Activated CD8-positive, alpha-beta memory T cell treated with anti-CD3 and anti-CD28 coated beads, Interleukin-2, amount 50 U/mL, for 24 hours (primary cell): ENCODE data around the gene RAB31.

Experiments
- DNase-seq: peaks from one replicate; pipeline ENCODE4 v3.0.0-alpha.2; 2020; ENCODE audit errors: extremely low read depth

The RAB31 gene

DNA sequence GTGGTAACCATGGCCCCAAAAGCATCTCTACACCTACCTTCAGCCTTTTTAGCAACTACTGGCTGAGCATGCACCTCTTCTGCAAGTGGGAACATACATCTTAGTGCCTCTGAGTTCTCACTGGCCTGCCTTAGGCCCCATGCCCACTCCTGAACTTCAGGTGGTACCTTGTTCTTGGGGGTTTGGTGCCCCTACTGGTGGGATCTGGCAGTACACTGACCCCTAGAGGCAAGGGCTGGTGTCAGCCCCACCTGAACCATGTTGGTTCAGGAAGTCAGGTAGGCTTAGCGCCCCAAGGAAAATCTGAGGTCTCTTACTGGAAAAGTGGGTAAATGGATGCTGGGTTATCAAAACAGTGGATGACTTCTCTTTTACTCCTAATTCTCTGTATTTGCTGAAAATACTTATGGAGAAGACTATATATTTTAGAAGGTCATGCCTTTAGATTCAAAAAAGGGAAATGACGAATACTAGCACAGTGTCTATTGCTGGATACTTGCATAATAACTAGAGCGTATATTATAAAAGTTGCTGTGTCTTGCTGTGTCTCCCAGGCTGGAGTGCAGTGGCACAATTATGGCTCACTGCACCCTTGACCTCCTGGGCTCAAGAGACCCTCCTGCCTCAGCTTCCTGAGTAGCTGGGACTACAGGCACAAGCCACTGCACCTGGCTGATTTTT lies 84.6 kb downstream of the RAB31 start:
- DNase-seq, result no peak

DNA sequence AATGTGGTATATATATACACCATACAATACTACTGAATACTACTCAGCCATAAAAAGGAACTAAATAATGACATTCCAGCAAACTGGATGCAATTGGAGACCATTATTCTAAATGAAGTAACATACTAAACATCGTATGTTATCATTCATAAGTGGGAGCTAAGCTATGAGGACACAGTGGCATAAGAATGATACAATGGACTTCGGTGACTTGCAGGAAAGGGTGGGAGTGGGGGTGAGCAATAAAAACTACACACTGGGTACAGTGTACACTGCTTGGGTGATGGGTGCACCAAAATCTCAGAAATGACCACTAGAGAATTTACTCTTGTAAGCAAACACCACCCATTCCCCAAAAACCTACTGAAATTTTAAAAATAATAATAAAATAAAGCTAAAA lies 87.9 kb downstream of the RAB31 start:
- no peak for DNase-seq

DNA sequence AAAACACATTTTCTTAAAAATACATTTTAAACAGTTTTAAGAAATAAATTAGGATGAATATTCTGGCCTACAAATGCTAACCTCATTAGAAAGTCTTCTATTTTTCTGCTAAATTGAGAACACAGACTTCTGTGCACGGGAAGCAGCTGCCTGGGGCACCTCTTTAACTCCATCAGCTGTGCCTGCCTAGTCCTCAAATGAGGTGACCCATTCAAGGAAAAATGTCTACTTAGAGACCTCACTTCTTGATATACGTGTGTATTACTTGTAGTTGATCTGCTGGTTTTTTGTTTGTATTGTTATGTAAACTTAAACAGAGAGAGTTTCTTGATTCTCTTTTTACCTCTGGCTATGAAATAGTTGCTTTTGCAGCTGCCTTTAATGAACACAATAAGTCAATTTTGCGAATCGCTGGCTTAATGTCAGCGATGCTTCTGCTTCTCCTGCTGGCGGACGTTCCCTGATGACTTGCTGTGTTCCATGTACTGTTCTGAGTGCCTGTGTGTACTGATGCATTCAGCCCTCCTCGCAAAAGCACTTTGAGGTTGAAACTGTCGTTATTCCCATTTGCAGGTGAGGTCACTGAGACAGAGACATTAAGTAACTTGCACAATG lies 88.9 kb downstream of the RAB31 start:
- no peak for DNase-seq

DNA sequence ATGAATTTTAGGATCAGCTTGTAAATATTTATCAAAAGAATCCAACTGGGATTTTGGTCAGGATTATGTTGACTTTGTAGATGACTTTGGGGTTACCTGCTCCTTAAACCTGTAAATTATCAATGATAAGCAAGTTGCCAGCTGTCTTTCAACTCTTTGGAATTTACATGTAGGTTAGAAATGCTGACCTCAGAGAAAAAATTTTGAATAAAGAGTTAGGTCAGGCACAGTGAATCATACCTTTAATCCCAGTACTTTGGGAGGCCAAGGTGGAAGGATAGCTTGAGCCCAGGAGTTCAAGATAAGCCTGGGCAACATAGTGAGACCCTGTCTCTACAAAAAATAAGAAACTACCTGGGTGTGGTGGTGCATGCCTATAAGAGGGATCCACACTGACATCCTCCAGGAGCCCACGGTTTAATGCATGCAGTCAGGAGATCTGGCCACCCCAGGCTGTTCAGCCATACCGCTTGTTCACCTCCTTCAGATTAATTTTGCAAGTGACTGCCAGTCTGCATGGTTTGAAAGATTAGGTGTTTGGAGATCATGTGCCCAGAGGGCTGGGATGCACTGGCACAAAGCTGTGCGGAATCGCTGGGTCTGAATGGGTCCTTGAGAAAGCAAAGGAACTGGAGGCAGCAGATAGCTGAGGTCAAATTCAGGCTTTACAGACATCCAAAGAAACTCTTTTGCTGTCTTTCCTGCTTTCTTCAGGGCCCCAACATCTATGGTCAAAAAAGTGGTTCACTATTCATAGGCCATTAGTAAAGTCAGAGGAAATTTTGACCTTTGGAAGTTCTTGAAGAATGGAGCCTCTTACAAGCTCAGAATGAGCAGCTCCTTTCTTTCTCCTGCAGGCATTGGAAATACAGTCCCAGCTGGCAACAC lies 94.3 kb downstream of the RAB31 start:
- DNase-seq, result no peak

DNA sequence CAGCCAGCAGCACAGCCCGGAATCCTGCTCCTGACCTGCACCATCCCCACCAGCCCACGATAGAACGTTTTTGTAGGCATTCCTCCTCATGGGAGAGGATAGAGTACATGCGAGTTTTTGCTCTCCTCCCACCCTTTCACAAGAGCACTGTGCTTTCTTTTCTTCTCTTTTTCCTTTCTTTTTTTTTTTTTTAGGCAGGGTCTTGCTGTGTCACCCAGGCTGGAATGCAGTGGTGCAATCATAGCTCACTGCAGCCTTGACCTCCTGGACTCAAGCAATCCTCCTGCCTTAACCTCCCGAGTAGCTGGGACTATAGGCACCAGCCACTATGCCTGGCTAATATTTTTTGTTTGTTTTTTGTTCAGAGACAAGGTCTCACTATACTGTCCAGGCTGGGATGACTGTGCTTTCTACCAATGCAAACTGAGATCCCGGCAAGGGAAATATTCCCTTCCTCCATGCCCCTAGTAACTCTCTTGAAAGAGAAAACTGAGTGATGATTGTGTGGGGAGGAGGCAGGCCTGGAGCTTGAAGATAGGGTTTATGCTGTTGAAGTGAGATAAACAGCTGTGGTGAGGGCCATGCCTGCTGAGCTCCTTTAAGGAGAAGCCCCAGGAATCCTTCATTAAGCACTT lies 95.1 kb downstream of the RAB31 start:
- no peak for DNase-seq

DNA sequence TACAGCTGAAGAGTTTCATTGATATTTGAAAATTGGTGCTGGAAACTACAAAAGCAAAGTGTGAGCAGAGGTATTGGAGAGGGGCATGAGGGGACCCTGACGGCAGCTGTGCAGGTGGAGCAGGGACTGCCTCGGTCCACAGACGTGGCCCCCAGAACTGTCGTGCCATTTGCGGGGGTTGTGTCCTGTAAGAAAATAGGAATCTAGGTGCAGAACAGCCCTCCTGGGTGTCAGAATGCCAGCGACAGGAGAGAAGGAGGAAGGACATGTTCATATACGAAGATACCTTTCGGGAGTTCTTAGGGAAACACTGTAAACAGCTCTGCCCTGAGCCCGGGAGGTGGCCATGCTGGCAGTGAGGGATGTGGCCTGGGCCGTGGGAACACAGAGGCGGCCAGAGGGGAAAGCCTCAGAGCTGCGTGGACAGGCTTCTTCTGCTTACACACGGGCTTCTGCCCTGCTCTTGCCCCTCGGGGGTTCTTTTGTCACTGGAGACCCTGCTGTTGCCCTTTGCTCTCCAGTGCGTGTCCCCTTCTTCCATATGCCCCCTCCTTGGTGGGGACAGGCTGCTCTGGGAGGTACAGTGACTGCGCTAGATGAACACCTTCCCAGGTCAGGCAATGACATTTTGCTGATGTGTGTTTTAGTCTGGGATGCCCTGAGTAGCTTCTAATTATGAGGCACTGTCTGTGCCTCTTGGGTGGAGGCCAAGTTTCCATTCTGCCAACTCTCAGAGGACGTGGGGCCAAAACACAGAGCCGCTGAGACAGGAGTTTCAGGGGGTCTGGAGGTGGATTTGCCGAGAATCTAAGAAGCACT lies 95.8 kb downstream of the RAB31 start:
- no peak for DNase-seq

DNA sequence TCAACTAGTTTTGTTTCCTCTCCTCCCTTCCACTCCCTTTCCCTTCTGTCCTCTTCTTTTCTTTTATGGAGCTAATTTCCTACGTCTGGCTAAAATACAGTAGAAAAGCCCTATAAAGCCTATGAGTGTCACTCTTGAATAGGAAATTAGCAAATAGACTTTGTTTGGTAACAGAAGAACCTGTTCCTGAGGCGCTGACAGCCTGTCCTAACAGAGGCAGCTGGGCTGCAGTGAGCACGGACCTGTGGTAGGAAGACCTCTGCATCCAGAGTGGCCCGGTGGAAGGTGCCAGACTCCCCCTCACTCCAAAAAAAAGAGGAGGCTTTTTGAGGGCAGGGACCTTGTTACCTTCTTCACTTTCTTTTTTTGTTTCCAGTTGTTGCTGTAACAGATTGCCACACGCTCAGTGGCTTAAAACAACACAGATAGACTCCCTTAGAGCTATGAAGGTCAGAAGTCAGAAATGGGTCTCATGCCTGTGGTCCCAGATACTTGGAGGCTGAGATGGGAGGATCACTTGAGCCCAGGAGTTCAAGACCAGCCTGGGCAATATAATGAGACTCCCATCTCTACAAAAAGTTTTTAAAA lies 96.5 kb downstream of the RAB31 start:
- no peak for DNase-seq

DNA sequence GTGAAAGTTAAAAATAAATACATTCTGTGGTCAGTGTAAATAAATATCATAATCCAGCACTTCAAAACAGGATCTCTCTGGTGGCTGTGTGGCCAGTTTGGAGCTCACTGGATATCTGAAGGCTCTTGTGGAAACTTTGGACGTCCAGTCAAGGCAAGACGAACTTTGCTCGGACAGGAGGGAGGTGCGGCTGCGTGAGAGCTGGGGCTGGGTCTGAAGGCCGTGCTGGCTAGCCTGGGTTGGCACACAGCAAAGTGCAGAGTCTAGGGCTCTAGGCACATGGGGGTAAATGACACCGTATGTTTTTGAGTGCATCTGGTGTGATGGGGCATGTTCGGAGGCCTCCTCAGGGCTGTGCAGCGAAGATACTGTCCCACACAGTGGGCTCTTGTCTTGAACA lies 98.8 kb downstream of the RAB31 start:
- no peak for DNase-seq

DNA sequence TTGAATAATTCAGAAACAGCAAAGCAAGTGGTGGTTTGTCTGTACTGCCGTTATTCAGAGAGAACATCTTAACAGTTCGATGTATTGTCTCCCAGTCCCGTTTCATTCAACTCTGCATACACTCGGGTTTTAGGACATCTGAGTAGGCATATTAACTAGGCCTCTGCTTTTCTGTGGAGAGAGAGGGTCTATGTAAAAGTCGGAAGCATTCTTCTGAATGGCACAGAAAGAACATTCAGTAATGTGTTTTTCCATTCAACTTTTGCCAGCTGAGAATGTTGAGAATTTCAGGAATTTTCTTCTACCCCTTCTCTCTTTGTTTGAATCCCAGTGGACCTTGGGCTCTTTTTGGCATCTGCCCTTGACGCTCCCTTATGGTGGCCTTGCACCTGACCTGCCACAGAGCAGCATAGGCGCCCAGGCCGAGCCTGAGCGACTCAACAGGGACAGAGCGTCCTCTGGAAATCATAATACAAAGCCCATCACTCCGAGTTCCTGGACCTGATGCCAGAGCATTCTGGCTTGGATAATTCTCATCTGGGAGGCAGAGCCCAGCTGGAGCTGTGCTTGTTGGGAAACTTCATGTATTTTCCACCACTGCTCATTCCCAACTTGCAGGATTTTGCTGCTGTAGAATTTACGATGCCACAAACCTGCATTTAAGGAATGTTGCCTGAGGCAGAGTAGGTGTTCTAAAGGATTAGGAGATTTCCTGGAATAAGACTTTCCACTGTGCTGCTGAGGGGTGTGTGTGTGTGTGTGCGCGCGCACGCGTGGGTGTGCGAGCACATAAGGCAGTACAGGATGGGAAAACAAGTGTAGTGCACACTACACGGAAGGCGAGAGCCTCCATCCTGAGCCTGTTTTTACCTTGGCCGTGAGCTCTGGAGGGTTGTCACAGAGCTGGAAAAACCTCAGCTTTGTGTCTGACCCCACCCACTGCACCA lies 100.5 kb downstream of the RAB31 start:
- no peak for DNase-seq

DNA sequence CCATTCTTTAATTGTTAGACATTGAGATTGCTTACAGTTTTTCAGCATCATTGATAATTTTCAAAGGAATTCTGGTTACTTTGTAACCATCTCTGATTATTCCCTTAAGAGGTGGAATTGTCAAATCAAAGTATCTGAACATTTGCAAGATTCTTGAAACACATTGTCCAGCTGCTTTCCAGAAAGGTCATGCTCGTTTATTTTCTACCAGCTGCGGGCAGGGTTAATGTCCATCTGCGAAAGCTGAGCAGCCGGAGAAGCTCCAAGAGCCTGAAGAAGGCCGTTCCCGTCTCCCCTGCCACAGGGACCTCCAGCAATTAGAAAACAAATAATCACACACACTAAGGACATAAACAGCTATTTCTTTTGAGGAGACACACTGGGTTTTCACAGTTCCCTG lies 101.6 kb downstream of the RAB31 start:
- DNase-seq, result no peak

DNA sequence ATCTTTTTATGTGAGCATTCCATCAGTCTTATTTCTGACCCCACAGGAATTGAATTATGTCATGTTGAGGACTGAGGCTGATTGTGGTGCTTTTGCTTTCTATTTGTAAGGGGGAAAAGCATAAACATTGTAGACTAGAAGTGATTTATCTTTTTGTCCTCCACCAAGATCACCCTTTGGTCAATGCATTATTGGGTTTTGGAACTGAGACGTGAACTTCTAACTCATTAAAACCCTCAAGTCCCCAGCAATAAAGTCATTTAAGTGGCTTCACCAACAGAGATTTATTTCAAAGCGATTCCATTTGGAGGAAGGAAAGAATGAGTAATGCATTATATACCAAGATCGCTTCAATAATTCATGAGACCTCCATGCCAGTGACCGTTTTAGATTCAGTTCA lies 102.2 kb downstream of the RAB31 start:
- DNase-seq, result no peak

DNA sequence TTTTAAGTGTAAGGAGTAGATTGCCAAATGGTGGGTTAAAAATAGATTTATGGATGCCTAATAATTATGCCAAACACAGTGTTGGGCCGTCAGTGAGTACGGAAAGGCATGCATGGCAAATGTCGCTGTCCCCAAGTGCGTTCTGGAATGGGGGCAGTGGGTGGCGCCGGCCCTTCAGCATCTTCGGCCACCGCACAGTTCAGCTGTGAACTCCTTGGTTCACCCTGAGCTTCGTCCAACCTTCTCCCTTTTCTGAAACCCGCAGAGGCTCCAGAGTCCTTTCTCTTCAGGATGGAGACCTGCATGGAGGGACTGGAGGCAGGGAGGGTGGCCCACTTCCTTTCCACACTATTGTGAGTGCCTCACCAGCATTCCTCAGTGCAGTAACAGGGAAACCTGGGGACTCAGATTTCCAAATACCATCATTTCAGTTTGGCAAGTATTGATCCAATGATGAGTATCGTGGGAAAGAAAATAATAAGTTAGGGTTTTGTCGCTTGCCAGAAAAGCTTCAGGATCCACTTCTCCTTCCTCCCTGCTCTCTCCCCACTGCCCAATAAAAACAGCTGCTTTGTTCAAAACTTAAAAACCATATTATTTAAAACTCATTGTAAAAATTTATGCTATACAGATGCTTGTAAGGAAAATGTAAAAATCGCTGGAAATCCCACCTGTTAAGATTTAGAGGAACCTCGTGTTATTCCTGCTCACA lies 103.0 kb downstream of the RAB31 start:
- no peak for DNase-seq

DNA sequence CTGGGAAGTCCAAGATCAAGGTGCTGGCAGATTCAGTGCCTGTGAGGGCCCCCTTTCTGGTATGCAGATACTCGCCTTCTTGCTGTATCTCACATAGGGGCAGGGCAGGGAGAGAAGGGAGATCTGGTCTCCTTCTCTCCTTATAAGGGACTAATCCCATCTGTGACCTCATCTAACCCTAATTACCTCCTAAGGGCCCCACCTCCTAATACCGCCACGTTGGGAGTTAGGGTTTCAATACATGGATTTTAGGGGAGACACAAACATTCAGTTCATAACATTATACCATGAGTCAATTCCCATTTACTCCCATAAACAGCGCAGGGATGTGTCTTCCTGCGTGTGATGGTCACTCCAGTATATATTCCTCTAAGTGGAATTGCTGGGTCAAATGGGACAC lies 103.9 kb downstream of the RAB31 start:
- DNase-seq, result no peak

DNA sequence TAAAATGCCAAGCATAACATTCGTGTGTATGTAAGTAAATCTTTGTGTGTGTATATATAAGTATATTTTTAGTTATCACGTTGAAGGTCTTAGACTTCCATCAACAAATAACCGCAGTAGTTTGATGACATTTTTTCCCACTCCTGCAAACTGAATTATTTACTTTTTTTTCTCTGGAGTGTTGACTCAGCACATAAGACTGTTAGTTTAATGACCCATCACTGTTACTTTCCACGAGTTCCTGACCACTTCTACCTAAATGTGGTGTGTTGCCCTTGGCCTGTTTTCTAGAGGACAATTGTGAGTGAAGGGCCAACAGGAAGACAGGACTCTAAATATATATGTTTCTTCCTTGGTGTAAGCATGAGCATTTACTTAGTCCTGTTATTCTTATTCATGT lies 106.3 kb downstream of the RAB31 start:
- DNase-seq, result no peak

DNA sequence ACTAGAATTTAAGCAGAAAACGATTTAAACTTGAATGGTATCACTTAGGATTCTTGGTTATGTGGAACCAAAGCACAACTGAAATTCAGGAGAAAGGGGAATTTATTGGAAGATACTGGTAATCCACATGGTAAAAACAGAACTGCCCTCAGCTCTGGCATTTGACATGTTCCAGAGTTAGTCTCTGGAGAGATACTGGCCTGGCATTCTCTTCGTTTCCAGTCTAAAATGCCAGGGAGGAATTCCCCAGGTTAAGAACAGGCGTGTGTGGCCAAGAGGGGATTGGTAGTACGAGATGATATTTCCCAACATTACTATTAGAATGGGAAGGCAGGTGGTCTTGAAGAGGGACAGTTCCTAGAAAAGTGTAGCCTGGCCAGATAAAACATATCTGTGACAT lies 109.2 kb downstream of the RAB31 start:
- no peak for DNase-seq

DNA sequence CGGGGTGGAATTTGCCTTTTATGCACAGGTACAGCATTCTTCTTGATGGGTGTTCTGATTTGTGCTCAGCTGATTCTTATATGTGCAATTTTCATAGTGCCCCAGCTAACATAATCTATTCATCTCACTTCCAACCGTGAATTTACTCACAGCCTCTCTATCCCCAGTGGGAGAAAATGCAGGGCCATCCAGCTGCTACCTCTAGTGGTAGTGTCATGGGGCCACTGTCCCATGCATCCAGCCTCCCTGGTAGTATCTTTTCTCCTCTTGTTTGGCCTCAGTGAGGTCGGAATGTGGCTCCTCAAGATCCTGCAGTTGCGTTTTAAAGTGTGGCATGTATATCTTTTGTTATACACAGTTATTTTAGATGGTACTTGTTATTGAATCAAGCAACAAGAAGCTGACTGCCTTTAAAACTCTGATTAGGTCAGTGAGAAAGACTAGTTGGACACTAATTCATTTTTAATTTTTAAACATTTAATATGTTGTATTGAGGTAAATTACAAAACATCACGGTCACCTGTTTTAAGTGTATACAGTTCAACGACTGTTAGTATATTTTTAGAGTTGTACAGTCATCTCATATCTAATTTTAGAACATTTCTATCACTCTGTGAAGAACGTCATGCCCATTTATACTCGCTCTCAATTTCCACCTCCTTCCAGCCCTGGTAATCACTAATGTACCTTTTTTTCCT lies 109.8 kb downstream of the RAB31 start:
- DNase-seq, result no peak

DNA sequence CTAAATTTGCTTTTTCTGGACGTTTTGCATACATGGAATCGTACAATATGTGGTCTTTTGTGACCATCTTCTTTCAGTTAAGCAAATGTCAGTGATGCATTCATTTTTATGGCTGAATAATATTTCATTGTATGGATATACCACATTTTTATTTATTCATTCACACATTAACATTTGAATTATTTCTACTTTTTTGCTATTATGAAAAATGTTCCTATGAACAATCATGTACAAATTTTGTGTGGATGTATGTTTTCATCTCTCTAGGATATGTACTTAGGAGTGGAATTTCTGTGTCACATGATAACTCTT lies 110.3 kb downstream of the RAB31 start:
- no peak for DNase-seq

DNA sequence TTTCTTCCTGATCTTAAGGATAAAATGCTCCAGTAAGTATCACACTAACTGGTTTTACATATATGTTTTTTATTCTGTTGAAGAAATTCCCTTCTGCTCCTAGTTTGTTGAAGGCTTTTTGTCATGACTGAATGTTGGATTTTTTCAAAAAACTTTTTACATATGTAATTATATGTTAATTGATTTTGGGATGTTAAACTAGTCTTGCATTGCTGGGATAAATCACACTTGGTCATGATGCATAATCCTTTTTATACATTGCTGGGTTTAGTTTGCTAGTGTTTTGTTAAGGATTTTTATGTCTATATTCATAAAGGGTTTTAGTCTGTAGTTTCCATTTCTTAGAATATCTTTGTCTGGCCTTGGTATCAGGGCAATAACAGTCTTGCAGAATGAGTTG lies 112.0 kb downstream of the RAB31 start:
- no peak for DNase-seq

DNA sequence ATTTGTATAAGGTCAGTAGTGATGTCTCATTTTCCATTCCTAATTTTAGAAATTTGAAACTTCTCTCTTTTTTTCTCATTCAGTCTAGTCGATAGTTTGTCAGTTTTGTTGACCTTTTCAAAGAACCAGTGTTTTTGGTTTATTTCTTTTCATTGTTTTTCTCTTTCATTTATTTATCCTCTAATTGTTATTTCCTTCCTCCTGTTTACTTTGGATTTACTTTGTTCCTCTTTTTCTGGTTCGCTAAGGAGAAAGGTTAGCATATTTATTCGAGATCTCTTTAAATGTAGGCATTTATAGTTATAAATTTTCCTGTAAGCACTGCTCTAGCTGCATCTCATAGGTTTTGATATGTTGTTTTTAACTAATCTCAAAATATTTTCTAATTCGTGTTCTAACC lies 112.6 kb downstream of the RAB31 start:
- no peak for DNase-seq
